Gastrocnemius medialis (tissue), 4 donors: ENCODE measurements around the gene STIM1.

ENCODE experiments used
- POLR2A ChIP-seq, 2 donors: fragments of 450-650 bp; IDR thresholded peaks; one replicate each; pipeline ENCODE4 v1.6.1; 2017; ENCODE audit warnings: antibody characterized with exemption in 2 of 2, mild to moderate bottlenecking in 2 of 2, moderate library complexity in 2 of 2
- TF ChIP-seq, protein P1 (sequence below), 5 experiments: fragments of 450-650 bp in 3 of 5; fragments of 200-600 bp in 2 of 5; sonication (generic) in 2 of 5; IDR thresholded peaks in 4 of 5; conservative IDR thresholded peaks in 1 of 5; 1 replicate in 4 of 5; 2 replicates in 1 of 5; pipeline ENCODE4 v1.5.1; 2016 to 2019; ENCODE audit warnings: antibody characterized with exemption in 5 of 5, mild to moderate bottlenecking in 3 of 5, moderate library complexity in 3 of 5

DNA sequence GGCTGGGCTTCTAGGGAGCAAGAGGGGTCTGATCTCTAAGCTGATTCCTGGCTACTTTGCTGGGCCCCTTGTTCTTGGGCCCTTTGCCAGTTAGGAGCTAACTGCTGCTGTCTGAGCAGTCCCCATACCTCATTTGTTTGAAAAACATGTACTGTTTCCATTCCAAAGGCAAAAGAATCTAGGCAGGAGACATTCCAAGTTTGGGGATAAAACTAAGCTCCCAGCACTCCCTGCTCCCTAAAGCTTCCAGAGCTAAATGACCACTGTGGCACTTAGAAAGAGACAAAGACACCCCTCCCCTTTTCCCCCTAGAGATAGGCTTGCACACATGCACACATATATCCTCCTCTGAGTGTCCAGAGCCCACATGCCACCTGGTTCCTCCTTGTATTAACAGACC is 216.4 kb downstream of the STIM1 start:
- TF ChIP-seq, protein P1, sequence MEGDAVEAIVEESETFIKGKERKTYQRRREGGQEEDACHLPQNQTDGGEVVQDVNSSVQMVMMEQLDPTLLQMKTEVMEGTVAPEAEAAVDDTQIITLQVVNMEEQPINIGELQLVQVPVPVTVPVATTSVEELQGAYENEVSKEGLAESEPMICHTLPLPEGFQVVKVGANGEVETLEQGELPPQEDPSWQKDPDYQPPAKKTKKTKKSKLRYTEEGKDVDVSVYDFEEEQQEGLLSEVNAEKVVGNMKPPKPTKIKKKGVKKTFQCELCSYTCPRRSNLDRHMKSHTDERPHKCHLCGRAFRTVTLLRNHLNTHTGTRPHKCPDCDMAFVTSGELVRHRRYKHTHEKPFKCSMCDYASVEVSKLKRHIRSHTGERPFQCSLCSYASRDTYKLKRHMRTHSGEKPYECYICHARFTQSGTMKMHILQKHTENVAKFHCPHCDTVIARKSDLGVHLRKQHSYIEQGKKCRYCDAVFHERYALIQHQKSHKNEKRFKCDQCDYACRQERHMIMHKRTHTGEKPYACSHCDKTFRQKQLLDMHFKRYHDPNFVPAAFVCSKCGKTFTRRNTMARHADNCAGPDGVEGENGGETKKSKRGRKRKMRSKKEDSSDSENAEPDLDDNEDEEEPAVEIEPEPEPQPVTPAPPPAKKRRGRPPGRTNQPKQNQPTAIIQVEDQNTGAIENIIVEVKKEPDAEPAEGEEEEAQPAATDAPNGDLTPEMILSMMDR (IDR thresholded peaks at IDR 0.05 in 4 of 5, conservative IDR thresholded peaks at IDR 0.05 in 1 of 5) = no peak
- no peak for TF ChIP-seq POLR2A (IDR thresholded peaks at IDR 0.05)
